Myocyte (in vitro differentiated cells): ENCODE data around the gene ELMOD1. TPM values are rescaled to one million over a fixed set of nuclear protein-coding genes. Genes with fewer than 3 reads are reported as not detected.

Source experiments
- total RNA-seq: library from RNA; depleted of rRNA; stranded (reverse); fragments of >200 nt; gene quantifications from 2 replicates; pipeline ENCODE4 v1.2.3, GENCODE V29; 2014

Gene ELMOD1
- total RNA-seq, 1 donor from 2014 or later, result 9.3 TPM

Other genes starting within 250 kb of the ELMOD1 start
- gene CWF19L2, start 133.3 kb upstream of the ELMOD1 start, total RNA-seq, result 11.3 and 11.6 TPM in 2 replicates
- gene ALKBH8, start 25.4 kb upstream of the ELMOD1 start, total RNA-seq, result 4.9 and 7.1 TPM in 2 replicates
- 9.2 and 84.1 TPM in 2 replicates for gene SLN, start 120.9 kb downstream of the ELMOD1 start, total RNA-seq